GM19328 (cell line): ENCODE data around the gene LRTM2.

Source experiments
- ATAC-seq: cut with Tn5 transposase; IDR thresholded peaks from one replicate; pipeline ENCODE4 v1.9.1; 2021; ENCODE audit warnings: mild to moderate bottlenecking, moderate library complexity; ENCODE audit not compliant: unreplicated experiment

LRTM2 gene

GRCh38 chr12:1882850-1883470 lies 62.6 kb downstream of the LRTM2 start:
- ATAC-seq = no peak

DNA sequence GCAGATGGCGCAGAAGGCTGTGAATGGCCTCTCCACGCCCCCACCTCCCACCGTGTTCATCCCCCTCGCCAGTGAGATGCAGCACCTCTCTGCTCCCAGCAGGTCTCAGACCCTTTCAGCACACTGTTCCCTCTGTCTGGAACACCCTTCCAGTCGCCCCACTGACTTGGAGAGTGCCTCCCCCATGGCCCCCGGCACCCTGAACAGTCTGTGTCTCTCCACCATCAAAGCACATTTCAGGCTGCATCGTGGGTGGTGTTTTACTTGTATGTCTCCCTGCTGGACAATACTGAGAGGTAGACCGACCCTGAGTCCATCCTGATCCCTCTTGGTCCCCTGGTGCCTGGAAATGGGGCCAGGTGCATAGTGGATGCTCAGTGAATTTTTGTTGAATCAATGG lies 63.1 kb downstream of the LRTM2 start:
- no peak for ATAC-seq

- ATAC-seq = no peak
Measured at GRCh38 chr12:1884651-1885050, 64.3 kb downstream of the LRTM2 start.

GRCh38 chr12:1885082-1885596 lies 64.8 kb downstream of the LRTM2 start:
- no peak for ATAC-seq

GRCh38 chr12:1885599-1886245 lies 65.4 kb downstream of the LRTM2 start:
- ATAC-seq = no peak
